Hepatocyte (in vitro differentiated cells): Measurements from ENCODE around the gene BMP6.

Experiments used
- CTCF ChIP-seq: fragments of 200-600 bp; sonication (generic); IDR thresholded peaks from 2 replicates; pipeline ENCODE4 v1.5.1; 2016; ENCODE audit warnings: antibody characterized with exemption, mild to moderate bottlenecking; ENCODE audit not compliant: poor library complexity
- EZH2 ChIP-seq: fragments of 200-600 bp; sonication (generic); IDR thresholded peaks from 2 replicates; pipeline ENCODE4 v1.6.1; 2016; ENCODE audit warnings: antibody characterized with exemption, mild to moderate bottlenecking, borderline replicate concordance

- TF ChIP-seq CTCF (no peak), EZH2 (no peak)
Observed at GRCh38 chr6:7914991-7915789, 189.3 kb downstream of the BMP6 start.
